GM18508 (cell line): Measurements from ENCODE around the gene RNU1-3.
"Not testable (repeated sequence)": the region's sequence is repeated elsewhere in the genome, so short reads cannot be mapped to it uniquely, and the experiment has no call there.

Experiments used
- ATAC-seq: cut with Tn5 transposase; IDR thresholded peaks from one replicate; pipeline ENCODE4 v1.9.1; 2021; ENCODE audit warnings: moderate number of reproducible peaks; ENCODE audit not compliant: insufficient read depth, unreplicated experiment

RNU1-3 gene

DNA sequence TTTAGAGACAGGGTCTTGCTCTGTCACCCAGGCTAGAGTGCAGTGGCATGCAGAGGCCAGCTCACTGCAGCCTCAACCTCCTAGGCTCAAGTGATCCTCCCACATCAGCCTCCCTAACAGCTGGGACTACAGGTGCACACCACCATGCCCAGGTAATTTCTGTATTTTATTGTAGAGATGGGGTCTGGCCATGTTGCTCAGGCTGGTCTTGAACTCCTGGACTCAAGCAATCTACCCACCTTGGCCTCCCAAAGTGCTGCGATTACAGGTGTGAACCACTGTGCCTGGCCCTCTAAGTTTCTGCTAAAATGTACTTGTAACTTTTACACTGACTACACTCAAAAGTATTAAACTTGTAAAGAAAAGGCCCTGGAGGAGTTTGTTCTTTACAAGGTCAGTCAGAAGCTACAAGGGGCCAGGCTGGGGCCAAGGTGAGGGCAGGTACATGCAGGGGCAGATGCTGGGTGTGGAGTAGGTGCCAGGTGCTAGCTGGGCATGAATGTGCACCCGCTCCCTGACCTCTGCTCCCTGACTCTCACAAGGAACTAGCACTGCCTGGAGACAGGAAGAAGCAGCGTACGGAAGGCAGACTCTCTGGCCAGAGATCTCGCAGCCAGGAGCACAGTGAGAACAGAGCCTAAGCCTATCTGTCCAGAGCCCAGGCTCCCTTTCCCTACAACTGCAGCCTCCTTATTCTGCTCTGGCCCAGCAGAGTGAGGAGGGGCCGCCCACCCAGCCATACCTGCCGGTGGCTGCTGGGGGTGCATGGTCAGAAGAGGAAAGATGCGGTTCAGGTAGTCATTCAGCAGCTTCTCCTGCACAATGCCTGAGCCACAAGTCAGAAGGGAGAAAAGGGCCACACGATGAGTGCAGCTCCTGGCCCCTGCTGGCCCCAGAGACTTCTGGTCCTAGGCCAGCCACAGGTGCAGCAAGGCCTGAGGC lies 24.5 kb downstream of the RNU1-3 start:
- not testable (repeated sequence) for ATAC-seq

DNA sequence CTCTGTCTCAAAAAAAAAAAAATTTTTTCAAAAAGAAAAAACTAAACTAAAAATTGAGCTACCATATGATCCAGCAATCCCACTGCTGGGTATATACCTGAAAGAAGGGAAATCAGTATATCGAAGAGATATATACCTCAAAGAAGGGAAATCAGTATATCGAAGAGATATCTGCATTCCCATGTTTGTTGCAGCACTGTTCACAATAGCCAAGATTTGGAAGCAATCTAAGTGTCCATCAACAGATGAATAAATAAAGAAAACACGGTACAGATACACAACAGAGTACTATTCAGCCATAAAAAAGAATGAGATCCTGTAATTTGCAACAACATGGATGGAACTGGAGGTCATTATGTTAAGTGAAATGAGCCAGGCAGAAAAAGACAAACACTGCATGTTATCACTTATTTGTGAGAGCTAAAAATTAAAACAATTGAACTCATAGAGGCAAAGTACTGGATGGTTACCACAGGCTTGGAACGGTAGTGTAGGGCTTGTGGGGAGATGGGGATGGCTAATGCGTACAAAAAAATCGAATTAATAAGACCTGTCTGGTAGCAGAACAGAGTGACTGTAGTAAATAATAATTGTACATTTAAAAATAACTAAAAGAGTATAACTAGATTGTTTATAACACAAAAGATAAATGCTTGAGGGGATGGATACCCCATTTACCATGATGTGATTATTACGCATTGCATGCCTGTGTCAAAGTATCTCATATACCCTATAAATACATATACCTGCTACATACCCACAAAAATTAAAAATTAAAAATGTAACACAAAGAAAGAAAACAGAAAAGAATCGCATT lies 25.4 kb downstream of the RNU1-3 start:
- not testable (repeated sequence) for ATAC-seq

DNA sequence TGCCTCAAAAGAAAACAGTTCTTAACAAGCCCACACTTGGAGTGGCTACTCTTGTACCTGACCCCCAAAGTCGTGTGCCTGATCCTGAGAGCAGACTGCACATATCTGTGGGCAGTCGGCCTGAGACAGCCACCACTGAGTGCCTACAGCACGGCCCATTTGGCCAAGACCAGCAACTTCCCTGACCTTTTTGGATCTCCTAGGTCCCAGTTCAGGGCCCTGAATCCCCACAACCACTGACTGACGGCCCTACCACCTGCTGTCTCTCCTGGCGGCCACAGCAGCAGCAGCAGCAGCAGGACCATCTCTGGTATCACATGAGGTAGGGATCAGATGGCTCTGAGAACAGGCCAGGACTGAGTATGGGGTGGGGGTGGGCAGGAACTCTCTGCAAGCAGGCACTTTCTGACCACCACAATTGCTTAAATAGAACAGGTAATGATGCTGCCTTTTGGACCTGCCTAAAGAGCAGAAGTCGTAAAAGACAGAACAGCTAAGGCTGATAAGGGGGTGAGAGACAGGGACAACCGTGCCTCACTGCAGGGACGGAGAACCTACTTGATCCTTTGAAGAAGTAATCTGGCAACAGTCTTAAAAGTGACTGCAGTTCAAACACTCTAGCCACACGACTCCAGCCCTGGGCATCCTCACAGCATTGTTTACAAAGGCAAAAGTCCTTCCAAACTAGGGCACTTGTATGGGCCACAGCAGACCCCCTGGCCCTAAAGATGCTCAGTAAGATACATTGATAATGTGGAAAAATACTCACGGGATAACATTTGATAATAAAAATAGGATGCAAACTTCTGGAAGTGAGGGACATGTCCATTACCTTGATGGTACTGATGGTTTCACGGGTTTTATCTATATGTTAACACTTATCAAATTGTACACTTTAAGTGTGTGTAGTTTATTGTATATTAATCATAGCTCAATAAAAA lies 27.4 kb downstream of the RNU1-3 start:
- not testable (repeated sequence) for ATAC-seq

DNA sequence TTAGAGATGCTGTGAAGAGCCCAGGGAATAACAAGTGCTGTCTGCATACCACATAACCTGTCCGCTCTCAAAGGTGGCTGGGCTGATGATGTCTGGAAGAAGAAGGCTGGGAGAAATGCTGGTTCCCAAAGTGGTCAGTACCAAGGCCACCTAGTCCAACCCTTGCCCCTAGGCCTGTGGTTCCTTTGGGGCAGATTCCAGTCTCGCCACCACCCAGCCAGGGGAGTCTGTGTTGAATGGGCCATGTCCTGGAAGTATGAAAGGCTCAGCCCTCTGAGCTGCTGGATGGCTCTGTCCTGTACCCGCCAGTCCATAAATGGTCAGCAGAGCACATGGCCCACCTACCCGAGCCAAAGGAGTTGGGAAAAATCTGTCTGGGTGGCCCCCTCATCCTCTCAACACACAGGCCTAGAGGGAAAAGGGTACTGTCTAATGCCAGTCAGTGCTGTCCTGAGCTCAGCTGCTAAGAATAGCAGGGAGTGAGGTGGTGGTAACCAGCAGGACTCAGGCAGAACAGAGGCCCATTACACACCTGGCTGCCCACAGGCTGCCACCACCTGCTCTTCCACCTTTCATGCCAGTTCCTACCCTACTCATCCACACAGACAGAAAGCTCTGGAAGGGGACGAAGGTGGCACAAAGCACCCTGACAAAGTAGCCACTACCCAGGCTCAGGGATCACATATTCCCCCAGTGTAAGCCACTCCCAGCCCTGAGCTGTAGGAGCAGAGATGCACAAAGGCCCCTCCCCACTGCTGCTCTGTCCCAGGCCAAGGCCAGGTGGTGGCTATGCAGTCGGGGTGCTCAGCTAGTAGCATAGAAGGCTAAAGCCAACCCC lies 28.6 kb downstream of the RNU1-3 start:
- not testable (repeated sequence) for ATAC-seq

DNA sequence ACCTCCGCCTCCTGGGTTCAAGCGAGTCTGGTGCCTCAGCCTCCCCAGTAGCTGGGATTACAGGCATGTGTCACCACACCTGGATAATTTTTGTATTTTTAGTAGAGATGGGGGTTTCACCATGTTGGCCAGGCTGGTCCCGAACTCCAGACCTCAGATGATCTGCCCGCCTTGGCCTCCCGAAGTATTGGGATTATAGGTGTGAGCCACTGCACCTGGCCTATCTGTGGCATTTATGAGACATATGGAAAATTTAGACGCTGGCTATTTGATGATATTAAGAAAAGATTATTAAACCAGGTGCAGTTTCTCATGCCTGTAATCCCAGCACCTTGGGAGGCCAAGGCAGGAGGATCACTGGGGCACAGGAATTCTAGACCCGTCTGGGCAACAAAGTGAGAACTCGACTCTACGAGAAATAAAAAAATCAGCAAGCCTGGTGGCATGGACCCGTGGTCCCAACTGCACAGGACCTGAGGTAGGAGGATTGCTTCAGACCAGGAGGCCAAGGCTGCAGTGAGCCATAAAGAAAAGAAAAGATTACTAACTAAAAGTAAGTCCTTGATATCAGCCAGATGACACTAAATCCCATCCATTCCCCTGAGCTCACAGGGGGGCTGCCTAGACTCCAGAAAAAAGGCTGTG lies 30.1 kb downstream of the RNU1-3 start:
- not testable (repeated sequence) for ATAC-seq

DNA sequence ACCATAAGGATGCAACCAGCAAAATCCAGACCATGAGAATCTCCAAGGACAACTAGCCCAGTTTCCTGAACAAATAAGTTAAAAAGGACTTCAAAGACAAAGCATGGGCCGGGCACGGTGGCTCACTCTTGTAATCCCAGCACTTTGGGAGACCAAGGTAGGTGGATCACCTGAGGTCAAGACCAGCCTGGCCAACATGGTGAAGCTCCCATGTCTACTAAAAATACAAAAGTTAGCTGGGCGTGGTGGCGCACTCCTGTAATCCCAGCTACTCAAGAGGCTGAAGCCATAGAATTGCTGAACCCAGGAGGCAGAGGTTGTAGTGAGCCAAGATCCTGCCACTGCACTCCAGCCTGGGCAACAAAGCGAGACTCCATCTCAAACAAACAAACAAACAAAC lies 30.8 kb downstream of the RNU1-3 start:
- not testable (repeated sequence) for ATAC-seq

DNA sequence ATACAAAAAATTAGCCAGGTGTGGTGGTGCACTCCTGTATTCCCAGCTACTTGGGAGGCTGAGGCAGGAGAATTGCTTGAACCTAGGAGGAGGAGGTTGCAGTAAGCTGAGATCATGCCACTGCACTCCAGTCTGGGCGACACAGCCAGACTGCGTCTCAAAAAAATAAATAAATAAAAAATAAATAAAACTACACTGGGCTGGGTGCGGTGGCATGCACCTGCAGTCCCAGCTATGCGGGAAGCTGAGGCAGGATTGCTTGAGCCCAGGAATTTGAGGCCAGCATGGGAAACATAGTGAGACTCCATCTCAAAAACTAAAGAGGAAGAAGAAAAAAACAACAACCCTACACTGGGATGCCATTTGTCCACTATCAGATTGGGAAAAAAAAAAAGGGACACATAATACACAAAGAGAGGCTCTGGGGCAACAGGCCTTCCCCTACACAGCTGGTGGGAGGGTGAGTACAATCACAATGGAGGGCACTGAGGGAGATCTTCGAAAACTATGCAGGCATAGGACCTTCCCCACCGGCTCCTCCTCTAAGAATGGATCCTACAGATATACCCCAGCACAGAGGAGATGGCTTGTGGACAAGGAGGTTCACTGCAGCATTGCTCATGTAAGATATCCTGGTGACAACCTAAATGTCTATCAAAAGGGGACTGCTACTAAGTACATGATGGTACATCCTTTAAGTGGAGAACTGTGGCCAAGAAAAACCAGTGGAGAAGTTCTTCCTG lies 33.0 kb downstream of the RNU1-3 start:
- ATAC-seq, result not testable (repeated sequence)

DNA sequence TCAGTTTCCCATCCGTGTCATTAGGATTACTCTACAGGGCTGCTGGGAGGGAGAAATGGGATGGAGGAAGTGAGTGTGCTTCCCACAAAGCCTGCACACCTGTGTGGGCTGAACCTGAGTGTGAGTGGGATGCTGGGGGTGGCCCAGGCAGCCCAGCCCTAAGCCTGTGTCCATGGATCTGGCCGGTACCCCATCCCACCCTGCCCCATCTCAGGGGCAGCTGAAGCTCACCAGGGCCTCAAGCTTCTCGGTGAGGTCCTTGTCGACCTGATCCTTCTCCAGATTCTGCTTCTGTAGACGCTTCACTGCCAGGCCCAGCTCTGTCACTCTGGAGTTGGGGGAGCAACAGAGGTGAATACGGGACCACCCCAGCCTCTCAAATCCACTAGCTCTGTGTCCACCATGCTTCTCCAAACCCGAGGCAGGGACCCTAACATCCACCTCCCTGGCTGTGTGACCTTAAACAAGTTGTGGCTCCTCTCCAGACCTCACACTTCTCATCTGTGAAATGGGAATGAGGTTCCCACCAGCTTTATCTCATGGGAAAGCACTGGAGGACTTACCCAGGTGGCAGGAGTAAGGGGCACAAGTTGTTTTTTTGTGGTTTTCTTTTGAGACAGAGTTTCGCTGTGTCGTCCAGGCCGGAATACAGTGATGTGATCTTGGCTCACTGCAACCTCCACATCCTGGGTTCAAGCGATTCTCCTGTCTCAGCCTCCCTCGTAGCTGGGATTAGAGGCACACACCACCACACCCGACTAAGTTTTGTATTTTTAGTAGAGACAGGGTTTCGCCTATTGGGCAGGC lies 34.5 kb downstream of the RNU1-3 start:
- not testable (repeated sequence) for ATAC-seq

DNA sequence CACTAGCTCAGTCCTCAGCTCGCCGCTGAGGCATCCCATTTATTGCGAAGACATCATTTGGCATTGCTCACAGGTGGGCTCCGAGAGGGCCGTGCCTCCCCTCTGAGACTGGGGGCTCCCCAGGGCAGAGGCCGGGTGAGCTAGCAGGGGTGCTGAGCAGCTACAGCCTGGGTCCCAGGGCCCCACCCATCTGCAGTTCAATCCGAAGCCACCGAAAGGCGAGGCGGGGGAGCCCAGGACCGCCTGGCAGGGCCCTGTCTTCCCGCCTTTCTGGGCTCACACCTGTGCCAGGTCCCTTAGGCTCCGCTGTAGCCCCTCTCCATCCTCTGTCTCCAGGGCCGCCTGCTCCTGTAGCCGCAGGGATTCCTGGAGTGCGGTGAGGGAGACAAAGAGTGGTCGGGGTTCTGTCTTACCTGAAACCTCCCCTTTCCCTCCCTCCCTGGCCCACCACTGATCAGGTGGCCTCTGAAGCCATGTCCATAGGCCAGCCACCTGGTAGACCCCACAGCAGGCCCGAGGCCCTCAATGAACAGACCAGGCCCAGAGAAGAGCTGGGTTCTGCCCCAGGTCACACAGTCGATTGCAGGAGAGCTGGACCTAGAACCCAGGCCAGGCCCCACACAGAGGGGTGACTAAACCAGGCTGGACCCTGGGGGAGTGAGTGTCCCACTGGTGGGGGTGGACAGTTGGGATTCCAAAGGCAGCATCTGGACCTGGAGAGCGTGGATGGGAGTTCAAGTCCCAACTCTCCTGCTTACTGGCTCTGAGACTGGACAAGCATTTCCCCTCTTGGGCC lies 35.3 kb downstream of the RNU1-3 start:
- no peak for ATAC-seq

DNA sequence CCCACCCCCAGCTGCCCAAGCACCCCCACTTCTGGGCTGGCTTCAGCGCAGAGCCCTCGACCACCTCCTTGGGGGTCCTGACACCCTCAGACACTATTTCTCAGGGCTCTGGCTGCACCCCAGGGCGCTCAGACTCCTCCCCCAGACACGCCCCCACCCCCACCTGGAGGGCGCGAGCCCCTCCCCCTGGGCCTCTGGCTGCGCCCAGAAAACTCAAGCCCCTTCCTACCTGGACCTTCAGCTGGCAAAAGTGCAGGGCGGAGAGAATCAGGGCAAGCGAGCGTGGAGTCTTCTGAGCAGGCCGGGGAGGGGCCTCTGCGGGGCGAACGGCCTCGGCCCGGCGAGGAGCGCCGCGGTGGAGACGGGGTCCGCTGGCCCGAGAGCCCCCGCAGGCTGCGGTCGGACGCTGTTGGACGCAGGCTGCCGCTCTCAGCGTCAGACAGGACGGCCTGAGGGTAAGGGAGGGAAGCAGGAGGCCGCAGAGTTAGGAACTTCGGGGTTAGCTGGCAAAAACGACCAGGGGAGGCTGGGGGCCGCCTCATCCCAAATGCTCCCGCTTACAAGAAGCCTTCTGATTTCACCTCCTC lies 36.0 kb downstream of the RNU1-3 start:
- ATAC-seq, result no peak

DNA sequence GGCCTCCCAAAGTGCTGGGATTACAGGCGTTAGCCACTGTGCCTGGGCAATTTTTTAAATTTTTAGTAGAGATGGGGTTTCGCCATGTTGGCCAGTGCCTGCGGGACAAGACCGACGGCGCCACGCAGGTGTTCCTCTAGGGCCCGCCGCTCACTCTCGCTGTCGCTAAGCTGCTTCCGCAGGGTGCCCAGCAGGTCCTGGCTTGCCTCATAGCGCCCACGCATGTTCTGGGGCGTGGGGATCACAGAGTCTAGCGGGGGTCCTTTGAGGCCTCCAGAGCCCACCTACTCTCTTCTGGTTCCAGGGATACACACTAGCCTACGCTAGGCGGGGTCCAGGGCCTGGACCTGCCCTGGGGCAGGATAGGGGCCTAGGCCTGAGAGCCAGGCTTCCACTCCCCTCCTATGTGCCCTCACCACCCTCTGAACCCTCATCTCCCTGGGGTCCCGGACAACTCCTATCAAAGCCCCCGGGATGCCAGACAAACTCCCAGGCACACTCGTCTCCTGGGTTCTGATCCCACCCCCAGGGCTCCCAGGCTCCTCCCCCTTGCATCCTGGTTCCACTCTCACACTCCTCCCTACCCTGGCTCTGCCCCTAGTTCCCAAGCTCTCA lies 36.7 kb downstream of the RNU1-3 start:
- not testable (repeated sequence) for ATAC-seq

DNA sequence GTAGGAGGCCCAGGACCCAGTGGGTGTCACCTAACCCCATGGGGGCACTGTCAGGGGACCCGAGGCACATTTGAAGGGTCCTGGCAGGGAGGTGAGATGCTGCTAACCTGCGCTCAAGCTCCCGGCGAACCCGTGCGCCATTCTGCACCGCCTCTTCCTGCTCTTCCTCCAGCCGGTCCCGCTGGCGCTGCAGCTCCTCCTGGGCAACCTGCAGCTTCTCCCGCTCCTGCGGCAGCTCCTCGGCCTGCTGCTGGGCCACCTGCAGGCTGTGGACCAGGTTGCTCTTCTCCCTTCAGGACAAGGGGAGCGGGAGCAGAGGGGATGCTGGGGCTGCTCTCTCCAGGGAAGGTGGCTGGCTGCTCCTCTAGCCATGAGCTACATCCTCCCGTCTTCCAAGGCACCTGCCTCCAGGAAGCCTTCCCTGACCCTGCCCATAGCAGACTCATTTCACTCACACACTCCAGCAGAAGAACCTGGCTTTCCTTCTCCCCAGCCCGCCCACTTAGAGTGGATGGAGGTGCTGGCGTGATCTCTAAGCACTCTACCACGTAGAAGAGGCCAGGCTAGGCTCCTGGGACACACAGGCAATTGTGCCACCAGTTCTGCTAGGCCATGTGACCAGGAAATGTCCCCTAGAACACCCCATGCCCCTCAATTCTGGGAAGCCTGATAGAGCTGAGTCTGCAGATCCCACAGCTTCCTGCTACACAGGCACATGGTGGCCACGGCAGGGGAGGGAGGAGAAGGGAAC lies 38.2 kb downstream of the RNU1-3 start:
- no peak for ATAC-seq

DNA sequence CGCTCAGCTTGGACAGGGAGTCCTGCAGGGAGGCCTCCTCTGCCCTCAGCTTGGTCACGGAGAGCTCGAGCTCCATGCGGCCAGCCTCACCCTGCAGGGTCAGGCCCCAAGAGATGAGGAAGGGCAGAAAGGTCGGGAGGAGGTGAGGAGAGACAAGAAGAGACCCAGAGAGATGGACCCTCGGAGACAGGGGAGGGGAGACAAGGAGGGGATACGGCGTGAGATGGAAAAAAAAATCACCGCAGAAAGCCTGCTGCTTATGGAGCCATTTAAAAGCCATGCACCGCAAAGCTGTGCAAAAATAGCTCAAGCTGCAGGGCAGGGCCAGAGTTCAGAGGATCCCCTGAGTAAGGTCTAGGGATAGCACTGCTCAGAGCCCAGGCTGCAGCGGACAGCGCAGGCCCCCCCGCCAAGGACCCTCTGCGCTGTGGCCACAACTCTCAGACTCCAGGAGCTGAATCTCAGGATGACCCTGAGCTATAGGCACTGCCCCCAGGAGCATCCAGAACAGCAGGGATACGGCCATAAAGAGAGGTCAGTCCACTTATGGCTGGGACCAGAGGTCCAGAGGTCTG lies 40.3 kb downstream of the RNU1-3 start:
- ATAC-seq, result not testable (repeated sequence)

DNA sequence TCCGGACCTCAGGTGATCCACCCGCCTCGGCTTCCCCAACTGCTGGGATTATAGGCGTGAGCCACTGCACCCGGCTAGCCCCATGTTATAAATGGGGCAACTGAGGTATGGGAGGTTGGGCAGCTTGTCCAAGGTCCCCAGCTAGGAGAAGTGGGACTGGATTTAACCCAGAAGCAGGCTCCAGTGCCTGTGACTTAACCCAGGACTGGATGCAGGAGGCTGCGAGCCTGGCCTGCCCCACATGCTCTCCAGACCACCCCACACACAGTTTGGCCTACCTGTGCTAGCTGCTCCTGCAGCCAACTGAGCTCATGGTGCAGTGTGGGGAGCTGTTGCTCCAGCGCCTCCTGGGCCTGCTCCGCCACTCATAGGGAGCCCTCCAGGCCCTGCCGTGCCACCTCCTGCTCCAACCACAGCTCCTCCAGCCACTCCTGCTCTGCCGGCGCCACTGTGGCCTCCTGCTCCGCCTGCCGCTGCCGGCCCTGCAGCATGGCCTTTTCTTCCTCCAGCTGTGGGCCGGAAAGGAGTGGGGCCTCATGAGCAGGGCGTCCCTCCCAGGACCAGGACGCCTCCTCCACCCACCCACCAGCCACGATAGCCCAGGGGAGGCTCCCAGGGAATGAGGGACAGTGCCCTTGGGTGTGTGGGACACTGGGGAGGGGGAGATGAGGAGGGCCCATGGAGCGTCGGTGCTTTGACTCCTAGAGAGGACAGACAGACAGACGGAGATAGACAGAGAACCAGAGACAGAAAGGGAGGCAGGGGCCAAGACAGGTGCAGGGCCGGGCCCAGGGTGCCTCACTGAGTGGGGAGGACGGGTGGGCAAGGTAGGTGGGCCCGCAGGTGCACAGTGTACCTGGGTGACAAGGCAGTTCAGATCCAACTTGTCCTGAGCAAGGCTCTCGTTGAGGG lies 41.0 kb downstream of the RNU1-3 start:
- no peak for ATAC-seq
